Measurements from ENCODE around the gene APOC1.
A peak's percentile ranks its signal among the peaks of the same experiment; 100 is the strongest.
"Not testable (repeated sequence)": the region's sequence is repeated elsewhere in the genome, so short reads cannot be mapped to it uniquely, and the experiment has no call there.

Gene APOC1

GRCh38 chr19:44925114-44925891 is 10.9 kb downstream of the APOC1 start:
- H3K9me3 ChIP-seq (ENCODE audit: control insufficient read depth, low read length) = no peaks in the 10 kb centered on the region
- no peak for TF ChIP-seq CTCF (IDR thresholded peaks at IDR 0.05)
- H3K27ac ChIP-seq = no peak overlapping the region
- H3K4me3 ChIP-seq (ENCODE audit: low read depth, low read length) = no peak overlapping the region
- H3K9ac ChIP-seq = no peak overlapping the region
- H3K4me2 ChIP-seq (ENCODE audit: low read length) = no peak overlapping the region
- H3K27me3 ChIP-seq (ENCODE audit: control insufficient read depth, insufficient read depth, low read length) = no peaks in the 10 kb centered on the region
- no peaks in the 10 kb centered on the region for H3K36me3 ChIP-seq (ENCODE audit: control insufficient read depth, insufficient read depth, low read length)
- H2AFZ ChIP-seq = no peak overlapping the region
- H3K79me2 ChIP-seq = no peaks in the 10 kb centered on the region
- no peaks in the 10 kb centered on the region for H3K4me1 ChIP-seq

- Histone ChIP-seq H2AFZ (peak overlapping the region; percentile 87), H3K4me2 (ENCODE audit: low read length) (peak overlapping the region; percentile 62), H3K4me3 (ENCODE audit: low read depth, low read length) (peak overlapping the region; percentile 39)
- H3K79me2 ChIP-seq; H3K9ac ChIP-seq; H3K9me3 ChIP-seq (ENCODE audit: control insufficient read depth, low read length); H3K4me1 ChIP-seq; H3K36me3 ChIP-seq (ENCODE audit: control insufficient read depth, insufficient read depth, low read length); H3K27me3 ChIP-seq (ENCODE audit: control insufficient read depth, insufficient read depth, low read length); H3K27ac ChIP-seq: not testable (repeated sequence)
Observed at GRCh38 chr19:44926245-44927077, 12.1 kb downstream of the APOC1 start.

- Histone ChIP-seq H3K79me2 (no peaks in the 10 kb centered on the region), H3K9ac (no peak overlapping the region), H2AFZ (no peak overlapping the region), H3K27ac (no peak overlapping the region), H3K4me3 (ENCODE audit: low read depth, low read length) (no peak overlapping the region), H3K36me3 (ENCODE audit: control insufficient read depth, insufficient read depth, low read length) (no peaks in the 10 kb centered on the region), H3K9me3 (ENCODE audit: control insufficient read depth, low read length) (no peaks in the 10 kb centered on the region), H3K27me3 (ENCODE audit: control insufficient read depth, insufficient read depth, low read length) (no peaks in the 10 kb centered on the region), H3K4me2 (ENCODE audit: low read length) (no peak overlapping the region), H3K4me1 (no peaks in the 10 kb centered on the region)
- TF ChIP-seq CTCF (IDR thresholded peaks at IDR 0.05) = no peak
Observed at GRCh38 chr19:44927746-44928145, 13.3 kb downstream of the APOC1 start.

GRCh38 chr19:44930088-44930487 is 15.7 kb downstream of the APOC1 start:
- Histone ChIP-seq H3K4me2 (ENCODE audit: low read length) (no peak overlapping the region), H2AFZ (no peak overlapping the region), H3K4me1 (no peaks in the 10 kb centered on the region), H3K9me3 (ENCODE audit: control insufficient read depth, low read length) (no peaks in the 10 kb centered on the region), H3K9ac (no peak overlapping the region), H3K27ac (no peak overlapping the region), H3K27me3 (ENCODE audit: control insufficient read depth, insufficient read depth, low read length) (no peaks in the 10 kb centered on the region), H3K79me2 (no peaks in the 10 kb centered on the region), H3K4me3 (ENCODE audit: low read depth, low read length) (no peak overlapping the region), H3K36me3 (ENCODE audit: control insufficient read depth, insufficient read depth, low read length) (no peaks in the 10 kb centered on the region)
- no peak for TF ChIP-seq CTCF (IDR thresholded peaks at IDR 0.05)

- Histone ChIP-seq H3K4me1 (no peaks in the 10 kb centered on the region), H3K27me3 (ENCODE audit: control insufficient read depth, insufficient read depth, low read length) (no peaks in the 10 kb centered on the region), H3K27ac (no peak overlapping the region)
Observed at GRCh38 chr19:44931541-44931940, 17.1 kb downstream of the APOC1 start.

More at GRCh38 chr19:44931541-44931940, 17.1 kb downstream of the APOC1 start:
- Histone ChIP-seq H2AFZ (no peak overlapping the region), H3K36me3 (ENCODE audit: control insufficient read depth, insufficient read depth, low read length) (no peaks in the 10 kb centered on the region), H3K9me3 (ENCODE audit: control insufficient read depth, low read length) (no peaks in the 10 kb centered on the region), H3K4me3 (ENCODE audit: low read depth, low read length) (no peak overlapping the region), H3K79me2 (no peaks in the 10 kb centered on the region), H3K4me2 (ENCODE audit: low read length) (no peak overlapping the region), H3K9ac (no peak overlapping the region)
- no peak for TF ChIP-seq CTCF (IDR thresholded peaks at IDR 0.05)
